GM19193 (cell line): ENCODE data around the gene EHD4.
A peak's percentile ranks its signal among the peaks of the same experiment; 100 is the strongest.

ENCODE experiments used
- POLR2A ChIP-seq: IDR thresholded peaks from 4 replicates; pipeline ENCODE4 v1.6.1; 2011; ENCODE audit not compliant: insufficient read depth, insufficient read length; ENCODE audit errors: extremely low read depth

The EHD4 gene

DNA sequence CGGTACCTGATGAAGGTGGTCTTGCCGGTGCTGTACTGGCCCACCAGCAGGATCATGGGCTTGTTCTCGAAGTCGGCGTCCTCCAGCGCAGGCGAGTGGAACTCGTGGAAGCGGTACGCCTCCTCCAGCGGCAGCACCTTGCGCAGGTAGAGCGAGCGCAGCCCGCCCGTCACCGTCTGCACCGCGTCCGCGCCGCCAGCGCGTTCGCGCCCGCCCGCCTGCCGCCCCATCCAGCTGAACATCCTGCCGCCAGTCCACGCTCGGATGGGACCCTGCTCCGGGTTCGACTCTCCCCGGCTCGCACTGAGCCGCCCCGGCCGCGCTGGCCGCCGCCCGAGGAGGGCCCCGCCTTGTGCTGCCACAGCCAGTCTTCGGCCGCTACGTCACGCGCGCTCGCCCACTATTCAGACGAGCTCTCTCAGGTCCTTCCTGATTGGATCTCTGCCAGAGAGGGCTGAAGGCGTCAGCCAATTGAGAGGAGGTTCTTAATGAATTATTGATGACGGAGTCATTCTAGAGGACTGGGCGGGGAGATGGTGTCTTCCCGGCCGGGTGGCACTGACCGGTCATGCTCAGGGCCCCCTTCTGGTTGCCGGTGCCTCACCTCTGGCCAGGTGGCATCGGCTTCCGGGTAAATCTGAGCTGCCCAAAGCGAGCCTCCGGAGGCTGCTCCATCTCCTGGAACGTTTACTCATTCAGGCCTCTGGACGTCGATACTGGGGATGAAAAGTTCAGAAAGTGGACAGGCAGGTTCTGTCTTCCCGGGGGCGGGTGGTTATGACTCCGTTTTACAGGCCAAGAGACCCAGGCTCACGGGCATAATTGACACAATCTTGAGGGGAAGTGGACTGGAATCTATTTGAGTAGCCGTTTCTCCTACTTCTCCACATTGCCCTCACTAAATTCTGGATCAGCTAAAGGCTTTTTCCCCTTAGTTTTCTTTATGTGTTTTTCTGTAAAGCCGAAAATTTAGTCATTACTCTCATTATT lies at the start of gene EHD4:
TSS of gene EHD4 (minus strand) at position 305 of the 990 bp plus-strand sequence. CDS start at position 242, 63 bp downstream.
- peak; percentile 96 for TF ChIP-seq POLR2A

DNA sequence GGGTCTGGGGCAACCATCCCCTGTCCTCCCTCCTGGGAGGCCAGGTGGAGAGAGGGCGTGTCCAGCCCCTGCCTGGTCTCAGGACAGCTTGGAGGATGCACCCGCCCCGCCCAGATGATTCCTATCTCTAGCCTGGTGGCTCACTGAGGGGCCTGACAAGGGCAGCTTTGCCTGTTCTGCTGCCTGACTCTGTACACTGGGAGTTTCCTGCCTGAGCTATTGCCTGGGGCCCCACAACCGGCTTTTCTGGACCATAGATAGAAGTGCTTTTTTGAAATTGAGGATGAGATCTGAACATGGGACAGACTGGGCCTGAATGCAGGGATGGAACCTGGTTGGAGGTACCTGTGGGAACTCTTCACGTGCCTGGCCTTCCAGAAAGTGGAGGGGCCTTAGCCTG lies 49.2 kb upstream of the EHD4 start:
- no peak for TF ChIP-seq POLR2A

DNA sequence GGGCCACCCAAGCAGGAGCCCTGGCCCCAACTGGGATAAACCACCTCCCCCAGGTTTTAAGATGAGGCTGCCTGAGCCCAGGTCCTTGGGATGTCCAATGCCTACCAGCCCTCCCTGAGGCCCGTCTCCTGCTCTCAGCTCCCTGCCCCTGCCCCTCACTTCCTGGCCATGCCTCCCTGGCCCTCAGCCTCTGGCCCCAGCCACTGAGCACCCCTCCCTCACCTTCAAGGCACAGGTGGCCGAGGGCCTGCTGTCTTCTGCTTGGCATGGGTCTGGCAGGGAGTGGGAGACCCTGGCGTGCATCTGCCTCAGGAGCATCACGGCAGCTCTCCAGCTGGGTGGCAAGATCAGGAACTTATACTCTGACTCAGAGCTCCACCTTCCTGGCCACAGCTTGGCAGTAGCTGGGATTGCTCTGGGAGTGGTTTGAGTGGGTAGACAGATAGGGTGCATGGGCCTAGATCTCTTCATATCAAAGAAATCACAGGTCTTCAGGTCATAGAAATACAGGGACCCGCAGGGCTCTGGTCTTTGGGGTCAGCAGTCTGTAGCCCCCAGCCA lies 48.4 kb upstream of the EHD4 start, which contains the start of gene PLA2G4E:
TSS of gene PLA2G4E (minus strand) at position 330 of the 561 bp plus-strand sequence. CDS start at position 318, 12 bp downstream.
- no peak for TF ChIP-seq POLR2A

GRCh38 chr15:42018306-42019224 lies 46.2 kb upstream of the EHD4 start:
- TF ChIP-seq POLR2A = no peak

- TF ChIP-seq POLR2A = no peak
Measured at GRCh38 chr15:42016971-42017370, 44.6 kb upstream of the EHD4 start.

DNA sequence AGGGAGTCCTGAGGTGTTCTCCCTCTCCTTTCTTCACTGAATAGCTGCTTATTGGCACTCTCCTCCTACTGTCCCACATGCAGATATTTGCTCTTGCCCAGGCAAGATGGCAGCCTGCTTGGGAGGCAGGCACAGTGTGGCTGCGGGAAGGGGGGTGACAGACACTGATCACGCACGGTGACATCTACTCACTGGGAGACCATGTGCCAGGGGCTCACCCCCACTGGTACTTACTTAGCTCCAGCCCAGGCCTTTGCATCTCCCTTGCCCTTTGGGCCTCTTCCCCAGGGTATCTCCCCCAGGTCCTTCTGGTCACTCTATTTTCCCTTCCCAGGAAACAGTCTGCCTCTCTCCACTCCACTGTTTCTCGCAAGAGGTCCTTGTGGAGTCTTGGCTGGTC lies 42.0 kb upstream of the EHD4 start:
- TF ChIP-seq POLR2A = no peak

DNA sequence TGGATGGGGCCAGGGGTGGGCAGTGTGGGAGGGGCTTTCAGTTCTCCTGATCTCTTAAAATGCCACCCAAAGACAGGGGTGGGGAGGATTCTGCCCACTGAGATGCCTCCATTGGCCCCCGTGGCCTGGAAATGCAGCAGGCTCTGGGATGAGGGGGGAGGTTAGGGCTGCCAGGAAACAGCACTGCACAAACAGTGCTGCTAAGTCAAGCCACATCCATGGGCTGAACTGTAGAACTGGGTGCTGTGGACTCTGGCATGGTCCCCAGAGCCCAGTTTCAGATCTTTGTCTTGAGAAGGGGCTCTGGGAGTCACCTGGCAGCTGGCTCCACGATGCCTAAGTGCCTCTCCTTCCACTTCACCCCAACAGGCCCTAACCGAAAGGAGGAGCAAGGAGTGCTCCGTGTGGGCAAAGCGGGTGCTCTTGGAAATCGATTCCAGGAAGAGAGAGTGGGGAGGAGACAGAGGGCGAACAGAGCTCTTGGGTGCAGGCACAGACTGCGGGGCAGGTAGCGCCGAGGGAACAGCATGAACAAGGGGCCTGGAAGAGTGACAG lies 40.6 kb upstream of the EHD4 start:
- TF ChIP-seq POLR2A = no peak

DNA sequence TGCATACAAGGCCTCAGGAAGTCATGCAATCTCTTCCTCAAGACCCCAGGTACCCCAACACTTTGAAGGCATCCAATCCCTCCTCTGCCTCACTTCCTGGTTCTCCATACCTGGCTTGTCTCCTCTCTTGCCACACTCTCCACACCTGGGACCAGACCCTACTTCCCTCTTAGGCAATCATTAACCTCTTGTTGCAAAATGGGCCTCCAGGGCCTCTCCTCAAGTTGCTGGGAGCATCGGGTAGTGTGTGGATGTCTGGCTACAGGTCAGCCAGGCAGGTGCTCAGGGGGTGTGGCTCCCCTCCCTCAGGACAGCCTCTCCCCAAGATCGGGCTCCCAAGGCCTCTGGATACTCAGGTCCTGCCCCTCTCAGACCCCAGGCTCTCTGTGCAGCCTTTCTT lies 39.9 kb upstream of the EHD4 start:
- TF ChIP-seq POLR2A = no peak

GRCh38 chr15:42011074-42011473 lies 38.7 kb upstream of the EHD4 start:
- no peak for TF ChIP-seq POLR2A

DNA sequence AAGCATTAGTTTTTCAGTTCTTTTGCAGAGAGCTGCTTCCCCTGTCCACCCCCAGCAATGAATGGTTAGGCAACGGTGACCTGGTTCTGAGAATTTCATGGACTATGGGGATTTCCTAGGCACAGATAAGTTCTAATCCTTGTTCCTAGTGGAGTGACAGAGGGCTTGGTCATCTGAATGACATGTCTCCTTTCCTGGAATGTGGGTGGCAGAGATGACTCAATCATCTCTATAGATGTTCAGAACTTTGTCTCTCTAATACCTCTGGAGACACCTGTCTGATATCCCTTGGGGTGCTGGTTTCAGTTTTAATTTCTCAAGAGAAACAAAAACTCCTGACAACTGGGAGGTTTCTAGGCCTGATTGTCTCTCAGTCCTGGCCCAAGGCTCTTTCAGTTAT lies 38.1 kb upstream of the EHD4 start:
- no peak for TF ChIP-seq POLR2A

GRCh38 chr15:42009474-42009873 lies 37.1 kb upstream of the EHD4 start:
- no peak for TF ChIP-seq POLR2A

DNA sequence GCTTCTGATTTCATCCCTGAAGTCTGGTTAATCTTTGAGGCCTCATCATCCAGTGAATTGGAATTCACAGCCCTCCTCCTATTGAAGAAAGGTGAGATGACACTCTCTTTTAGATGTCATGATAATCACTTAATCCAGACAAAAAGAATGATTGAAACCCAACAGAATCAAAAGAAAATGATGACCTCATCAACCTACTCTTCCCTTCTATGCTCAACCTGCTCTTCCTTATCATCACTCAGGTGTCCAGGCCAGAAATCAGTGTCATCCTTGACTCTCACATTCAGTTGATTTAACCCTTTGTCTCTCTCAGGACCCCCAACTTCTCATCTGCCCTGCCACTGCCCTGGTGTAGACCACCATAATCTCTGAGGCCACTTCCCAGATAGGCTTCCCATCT lies 36.7 kb upstream of the EHD4 start:
- TF ChIP-seq POLR2A = no peak

GRCh38 chr15:42007386-42007785 lies 35.0 kb upstream of the EHD4 start:
- TF ChIP-seq POLR2A = no peak

DNA sequence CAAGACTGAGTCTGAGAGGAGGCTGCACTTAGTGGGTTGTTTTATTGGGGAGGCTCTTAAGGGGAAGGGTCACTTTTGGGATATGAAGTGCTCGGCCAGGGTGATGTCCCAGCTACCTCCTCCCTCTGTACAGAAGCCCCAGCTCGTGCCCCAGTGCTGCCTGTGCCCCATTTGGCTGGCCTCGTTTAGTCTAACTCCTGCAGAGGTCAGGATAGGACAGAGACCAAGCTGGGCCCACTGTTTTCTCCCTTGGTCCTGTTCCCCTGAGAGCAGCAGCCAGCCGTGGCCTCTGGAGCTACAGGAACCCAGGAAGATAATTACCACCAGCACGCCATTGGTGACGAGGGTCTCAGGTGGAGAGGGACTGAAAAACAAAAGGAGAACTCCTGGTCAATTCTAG lies 30.0 kb upstream of the EHD4 start:
- TF ChIP-seq POLR2A = no peak

- TF ChIP-seq POLR2A = no peak
Measured at GRCh38 chr15:42001236-42001635, 28.9 kb upstream of the EHD4 start.
